ENCODE measurements around the gene ARL9.
A peak's percentile ranks its signal among the peaks of the same experiment; 100 is the strongest.

The ARL9 gene

DNA sequence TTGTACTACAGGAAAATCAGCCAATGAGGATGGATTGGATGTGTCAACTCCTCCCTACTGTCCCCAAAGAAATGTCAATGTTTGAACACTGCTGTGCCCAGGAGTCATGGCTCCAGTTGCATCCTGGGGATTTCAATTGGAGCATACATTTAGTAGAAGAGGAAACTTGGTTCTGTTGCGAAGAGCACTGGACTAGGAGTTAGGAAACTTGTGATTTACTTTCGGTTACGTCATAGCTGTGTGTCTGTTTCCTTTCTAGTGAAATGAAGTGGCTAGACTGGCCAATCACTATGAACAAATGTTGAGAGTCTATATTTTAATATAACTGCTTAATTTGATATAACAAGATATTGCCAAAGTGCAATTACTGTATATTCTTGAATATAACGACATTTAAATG, 35.2 kb downstream of the ARL9 start:
- Histone ChIP-seq H4K8ac (ENCODE audit: low read depth, low read length) (no peak overlapping the region), H3K79me2 (ENCODE audit: control insufficient read depth, insufficient read depth, low read length, poor library complexity) (no peaks in the 10 kb centered on the region), H3K9me3 (ENCODE audit: insufficient read depth, low read depth, low read length) (no peaks in the 10 kb centered on the region), H3K27me3 (ENCODE audit: insufficient read depth, low read length) (no peaks in the 10 kb centered on the region), H4K91ac (ENCODE audit: low read depth, low read length) (no peak overlapping the region), H3K4me2 (ENCODE audit: low read length) (no peak overlapping the region), H4K12ac (ENCODE audit: low read depth, low read length) (no peak overlapping the region), H2AK5ac (ENCODE audit: low read length) (no peak overlapping the region), H3K79me1 (ENCODE audit: low read length) (no peaks in the 10 kb centered on the region), H3K14ac (ENCODE audit: low read length) (no peak overlapping the region), H2AFZ (ENCODE audit: insufficient read depth, low read length, poor library complexity) (no peak overlapping the region), H3K4me3 (ENCODE audit: low read depth, low read length) (no peak overlapping the region), H3K18ac (ENCODE audit: low read length) (no peak overlapping the region), H3K27ac (ENCODE audit: low read depth, low read length) (no peak overlapping the region), H3K36me3 (ENCODE audit: control insufficient read depth in 1 of 2, insufficient read depth in 2 of 2, low read length in 2 of 2) (no peaks in the 10 kb centered on the region), H3K9ac (ENCODE audit: low read length) (no peak overlapping the region), H3K4me1 (ENCODE audit: control insufficient read depth in 1 of 2, insufficient read depth in 2 of 2, low read length in 2 of 2) (peaks cover 0 to 2% of the 10 kb centered on the region in 2 experiments), H2BK12ac (ENCODE audit: low read length) (no peak overlapping the region), H2BK120ac (ENCODE audit: insufficient read depth, low read length, poor library complexity) (no peak overlapping the region), H2BK5ac (ENCODE audit: low read depth, low read length, poor library complexity) (no peak overlapping the region), H3K23ac (ENCODE audit: low read length) (no peak overlapping the region), H3K4ac (ENCODE audit: low read depth, low read length) (no peak overlapping the region)
- WGBS (ENCODE audit: extremely low coverage, insufficient coverage, insufficient read length) = no CpG with 5 or more reads among the region's 4 CpGs
- DNase-seq = no peak

DNA sequence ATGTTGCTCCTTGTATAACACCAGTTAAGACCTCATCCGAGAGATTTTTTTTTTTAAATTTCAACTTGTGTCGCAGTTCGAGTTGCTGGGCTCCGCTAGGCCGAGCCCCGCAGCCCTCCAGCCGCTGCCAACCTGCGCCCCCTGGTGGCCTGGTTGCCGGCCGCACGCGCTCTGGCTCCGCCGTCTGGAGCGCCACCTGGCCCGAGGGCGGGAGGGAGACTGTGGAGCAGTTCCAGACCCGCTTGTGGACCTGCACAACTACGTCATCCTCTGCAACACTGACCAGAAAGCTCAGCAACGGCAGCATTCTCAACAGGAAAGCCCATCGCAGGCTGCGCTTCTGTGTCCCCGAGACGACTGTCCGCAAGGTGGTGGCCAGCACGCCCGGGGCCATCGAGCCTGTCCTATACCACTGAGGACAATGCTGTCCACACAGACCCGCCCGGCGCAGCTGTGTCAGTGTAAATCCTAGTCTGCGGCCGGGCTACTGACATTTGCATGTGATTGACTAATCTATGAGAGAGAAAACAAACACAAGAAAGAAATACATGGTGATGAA, 39.1 kb downstream of the ARL9 start:
- Histone ChIP-seq H3K4ac (ENCODE audit: low read depth, low read length) (no peak overlapping the region), H3K27ac (ENCODE audit: low read depth, low read length) (no peak overlapping the region), H3K14ac (ENCODE audit: low read length) (no peak overlapping the region), H3K79me1 (ENCODE audit: low read length) (no peaks in the 10 kb centered on the region), H4K8ac (ENCODE audit: low read depth, low read length) (no peak overlapping the region), H3K36me3 (ENCODE audit: control insufficient read depth in 1 of 2, insufficient read depth in 2 of 2, low read length in 2 of 2) (no peaks in the 10 kb centered on the region), H3K18ac (ENCODE audit: low read length) (no peak overlapping the region), H2BK120ac (ENCODE audit: insufficient read depth, low read length, poor library complexity) (no peak overlapping the region), H3K4me2 (ENCODE audit: low read length) (peak overlapping the region; percentile 75), H2BK12ac (ENCODE audit: low read length) (no peak overlapping the region), H2AK5ac (ENCODE audit: low read length) (no peak overlapping the region), H3K4me1 (ENCODE audit: control insufficient read depth in 1 of 2, insufficient read depth in 2 of 2, low read length in 2 of 2) (peaks cover 0 to 2% of the 10 kb centered on the region in 2 experiments), H3K79me2 (ENCODE audit: control insufficient read depth, insufficient read depth, low read length, poor library complexity) (no peaks in the 10 kb centered on the region), H2BK5ac (ENCODE audit: low read depth, low read length, poor library complexity) (no peak overlapping the region), H3K9ac (ENCODE audit: low read length) (no peak overlapping the region), H3K27me3 (ENCODE audit: insufficient read depth, low read length) (no peaks in the 10 kb centered on the region), H4K12ac (ENCODE audit: low read depth, low read length) (no peak overlapping the region), H4K91ac (ENCODE audit: low read depth, low read length) (no peak overlapping the region), H3K9me3 (ENCODE audit: insufficient read depth, low read depth, low read length) (no peaks in the 10 kb centered on the region), H3K4me3 (ENCODE audit: low read depth, low read length) (no peak overlapping the region), H3K23ac (ENCODE audit: low read length) (no peak overlapping the region), H2AFZ (ENCODE audit: insufficient read depth, low read length, poor library complexity) (peak overlapping the region; percentile 57)
- WGBS (ENCODE audit: extremely low coverage, insufficient coverage, insufficient read length) = no CpG with 5 or more reads among the region's 33 CpGs
- peak; percentile 83 to 93 for DNase-seq

- H3K4me3 ChIP-seq (ENCODE audit: low read depth, low read length) = no peak overlapping the region
- H3K9me3 ChIP-seq (ENCODE audit: insufficient read depth, low read depth, low read length) = no peaks in the 10 kb centered on the region
These were observed 45.1 kb downstream of the ARL9 start for GRCh38 chr4:56550642-56551041.

DNA sequence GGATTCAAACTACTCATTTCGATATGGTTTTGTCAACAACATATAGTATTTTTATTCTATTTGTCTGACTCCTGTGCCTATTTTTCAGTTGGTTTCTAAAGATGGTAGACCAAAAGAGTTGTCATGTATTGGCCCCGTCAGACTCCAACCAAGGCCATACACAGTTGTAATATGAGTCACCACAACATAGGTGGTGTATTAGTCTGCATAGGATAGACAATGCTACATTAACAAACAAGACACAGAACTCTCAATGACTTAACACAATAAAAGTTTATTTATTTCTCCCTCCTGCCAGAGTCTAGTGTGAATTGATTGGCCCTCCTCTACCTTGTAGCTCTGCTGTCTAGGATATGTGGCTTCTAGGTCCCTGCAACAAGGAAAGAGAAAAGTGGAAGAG, 45.9 kb downstream of the ARL9 start:
- H3K4ac ChIP-seq (ENCODE audit: low read depth, low read length) = no peak overlapping the region
- no peak overlapping the region for H3K14ac ChIP-seq (ENCODE audit: low read length)
- no peak overlapping the region for H2BK12ac ChIP-seq (ENCODE audit: low read length)
- H3K9ac ChIP-seq (ENCODE audit: low read length) = no peak overlapping the region
- no peak overlapping the region for H4K8ac ChIP-seq (ENCODE audit: low read depth, low read length)
- no peak overlapping the region for H3K4me2 ChIP-seq (ENCODE audit: low read length)
- H2BK120ac ChIP-seq (ENCODE audit: insufficient read depth, low read length, poor library complexity) = no peak overlapping the region
- H3K27ac ChIP-seq (ENCODE audit: low read depth, low read length) = no peak overlapping the region
- H2AK5ac ChIP-seq (ENCODE audit: low read length) = no peak overlapping the region
- H4K12ac ChIP-seq (ENCODE audit: low read depth, low read length) = no peak overlapping the region
- no peak for DNase-seq
- no peak overlapping the region for H2BK5ac ChIP-seq (ENCODE audit: low read depth, low read length, poor library complexity)
- H3K4me1 ChIP-seq (ENCODE audit: control insufficient read depth in 1 of 2, insufficient read depth in 2 of 2, low read length in 2 of 2) = no peaks in the 10 kb centered on the region
- no peak overlapping the region for H3K23ac ChIP-seq (ENCODE audit: low read length)
- H2AFZ ChIP-seq (ENCODE audit: insufficient read depth, low read length, poor library complexity) = no peak overlapping the region
- WGBS (ENCODE audit: extremely low coverage, insufficient coverage, insufficient read length) = no CpG with 5 or more reads among the region's 2 CpGs
- no peaks in the 10 kb centered on the region for H3K79me1 ChIP-seq (ENCODE audit: low read length)
- no peaks in the 10 kb centered on the region for H3K79me2 ChIP-seq (ENCODE audit: control insufficient read depth, insufficient read depth, low read length, poor library complexity)
- H3K27me3 ChIP-seq (ENCODE audit: insufficient read depth, low read length) = no peaks in the 10 kb centered on the region
- H3K4me3 ChIP-seq (ENCODE audit: low read depth, low read length) = no peak overlapping the region
- no peaks in the 10 kb centered on the region for H3K9me3 ChIP-seq (ENCODE audit: insufficient read depth, low read depth, low read length)
- no peak overlapping the region for H3K18ac ChIP-seq (ENCODE audit: low read length)
- no peaks in the 10 kb centered on the region for H3K36me3 ChIP-seq (ENCODE audit: control insufficient read depth in 1 of 2, insufficient read depth in 2 of 2, low read length in 2 of 2)
- no peak overlapping the region for H4K91ac ChIP-seq (ENCODE audit: low read depth, low read length)

More at GRCh38 chr4:56550642-56551041, 45.1 kb downstream of the ARL9 start:
- Histone ChIP-seq H3K14ac (ENCODE audit: low read length) (no peak overlapping the region), H3K9ac (ENCODE audit: low read length) (no peak overlapping the region), H2BK5ac (ENCODE audit: low read depth, low read length, poor library complexity) (no peak overlapping the region), H3K27me3 (ENCODE audit: insufficient read depth, low read length) (no peaks in the 10 kb centered on the region), H2BK120ac (ENCODE audit: insufficient read depth, low read length, poor library complexity) (no peak overlapping the region), H3K79me2 (ENCODE audit: control insufficient read depth, insufficient read depth, low read length, poor library complexity) (no peaks in the 10 kb centered on the region), H2AFZ (ENCODE audit: insufficient read depth, low read length, poor library complexity) (no peak overlapping the region), H4K91ac (ENCODE audit: low read depth, low read length) (no peak overlapping the region), H3K18ac (ENCODE audit: low read length) (no peak overlapping the region), H3K4me1 (ENCODE audit: control insufficient read depth in 1 of 2, insufficient read depth in 2 of 2, low read length in 2 of 2) (no peaks in the 10 kb centered on the region), H3K23ac (ENCODE audit: low read length) (no peak overlapping the region), H4K12ac (ENCODE audit: low read depth, low read length) (no peak overlapping the region), H3K79me1 (ENCODE audit: low read length) (no peaks in the 10 kb centered on the region), H3K4me2 (ENCODE audit: low read length) (no peak overlapping the region), H4K8ac (ENCODE audit: low read depth, low read length) (no peak overlapping the region), H3K36me3 (ENCODE audit: control insufficient read depth in 1 of 2, insufficient read depth in 2 of 2, low read length in 2 of 2) (no peaks in the 10 kb centered on the region), H3K27ac (ENCODE audit: low read depth, low read length) (no peak overlapping the region), H3K4ac (ENCODE audit: low read depth, low read length) (no peak overlapping the region), H2AK5ac (ENCODE audit: low read length) (no peak overlapping the region), H2BK12ac (ENCODE audit: low read length) (no peak overlapping the region)
- no peak for DNase-seq
- WGBS (ENCODE audit: extremely low coverage, insufficient coverage, insufficient read length) = no CpG with 5 or more reads among the region's 8 CpGs
